CD4-positive, alpha-beta T cell treated with Interleukin-4 for 4 hours (primary cell): ENCODE results near the gene AK2.
A peak's percentile ranks its signal among the peaks of the same experiment; 100 is the strongest.
"Not testable (repeated sequence)": the region's sequence is repeated elsewhere in the genome, so short reads cannot be mapped to it uniquely, and the experiment has no call there.

Experiments used
- DNase-seq: peaks from one replicate; pipeline ENCODE4 v3.0.0-alpha.2; 2020

The AK2 gene

GRCh38 chr1:32997381-32997891, 39.2 kb downstream of the AK2 start:
- no peak for DNase-seq

- not testable (repeated sequence) for DNase-seq
These were observed 43.4 kb downstream of the AK2 start for GRCh38 chr1:32993324-32993636.

DNA sequence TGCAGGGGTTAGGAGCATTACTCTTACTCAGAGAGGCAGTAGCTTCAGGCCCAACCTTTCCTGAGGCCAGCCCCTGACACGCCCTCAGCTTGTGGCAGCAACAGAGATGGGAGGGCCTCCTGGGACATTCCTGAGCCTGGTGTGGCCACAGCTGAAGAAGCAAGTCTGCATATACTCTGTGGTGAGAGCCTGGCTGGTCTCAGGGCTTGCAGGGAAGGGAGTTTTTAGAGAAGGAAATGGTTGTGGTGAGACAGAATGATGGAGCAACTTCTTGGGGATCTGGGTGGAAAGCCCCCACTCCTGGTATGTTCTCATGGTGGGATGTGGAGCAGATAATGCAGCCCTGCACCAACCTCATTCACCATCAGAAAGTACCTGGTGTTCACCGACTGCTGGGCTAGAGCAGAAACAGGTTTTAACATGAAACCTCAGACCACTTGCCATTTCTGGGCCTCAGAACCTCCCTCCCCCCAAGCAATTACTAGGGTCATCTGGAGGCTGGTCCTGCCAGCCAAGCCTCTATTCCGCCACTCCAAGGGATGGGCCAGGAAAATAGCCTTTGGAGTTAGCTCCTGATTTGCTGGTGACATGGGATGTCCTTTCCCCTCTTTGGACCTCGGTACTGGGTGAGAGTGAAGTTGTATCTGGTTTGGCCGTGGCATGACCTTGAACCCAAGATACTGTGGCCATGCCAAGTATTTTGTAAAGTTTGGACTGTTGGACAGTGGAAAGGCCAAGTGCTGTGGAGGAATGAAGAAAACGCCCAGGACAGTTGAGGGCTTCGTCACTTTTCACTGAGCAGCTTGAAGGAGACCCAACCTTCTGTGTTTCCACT, 44.0 kb downstream of the AK2 start:
- DNase-seq: peak; percentile 86

GRCh38 chr1:32991819-32992488, 44.7 kb downstream of the AK2 start:
- DNase-seq: no peak

GRCh38 chr1:32991386-32991785, 45.3 kb downstream of the AK2 start:
- no peak for DNase-seq

- DNase-seq: no peak
These were observed 45.8 kb downstream of the AK2 start for GRCh38 chr1:32990887-32991286.

DNA sequence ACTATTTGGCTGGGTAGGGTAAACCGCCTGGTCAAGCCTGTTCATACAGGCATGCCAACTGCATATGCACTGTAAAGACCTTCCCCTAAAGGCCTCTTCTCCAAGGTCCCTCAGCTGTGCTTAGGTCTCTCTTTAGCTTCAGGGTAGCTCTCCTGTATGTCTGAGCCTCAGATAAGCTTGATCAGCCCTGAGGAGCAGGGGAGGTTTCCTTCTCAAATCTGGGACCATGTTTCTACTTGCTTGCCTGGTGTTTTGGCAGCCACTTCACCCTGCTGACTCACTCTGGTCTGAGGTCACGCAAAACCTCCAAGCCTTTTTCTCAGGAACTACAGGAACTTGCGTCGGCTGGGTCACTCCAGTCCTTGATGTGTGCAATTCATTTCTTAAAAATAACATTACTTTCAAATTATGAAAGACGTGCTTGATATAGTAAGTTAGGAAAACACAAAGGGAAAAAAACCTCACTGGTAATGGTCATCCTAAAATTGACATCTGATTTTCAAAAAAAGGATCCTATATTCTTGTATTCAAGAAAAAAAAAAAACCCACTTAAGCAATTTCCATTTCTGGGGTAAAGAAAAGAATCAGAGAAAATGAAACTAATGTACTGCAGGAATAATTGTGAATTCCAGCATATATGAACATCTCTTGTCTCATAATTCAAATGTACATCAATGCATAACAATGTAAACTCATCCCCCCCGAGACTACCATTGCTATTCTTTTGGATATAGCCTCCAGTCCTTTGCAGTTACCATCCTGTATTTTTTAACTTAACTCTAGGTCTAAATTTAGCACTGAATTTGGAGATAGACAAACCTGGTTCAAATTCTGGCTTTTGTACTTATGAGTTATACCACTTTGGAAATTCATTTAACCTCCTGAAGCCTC, 47.3 kb downstream of the AK2 start:
- peak; percentile 77 for DNase-seq

- DNase-seq: no peak
These were observed 48.0 kb downstream of the AK2 start for GRCh38 chr1:32988665-32989064.

- DNase-seq: no peak
These were observed 51.5 kb downstream of the AK2 start for GRCh38 chr1:32985226-32985625.

DNA sequence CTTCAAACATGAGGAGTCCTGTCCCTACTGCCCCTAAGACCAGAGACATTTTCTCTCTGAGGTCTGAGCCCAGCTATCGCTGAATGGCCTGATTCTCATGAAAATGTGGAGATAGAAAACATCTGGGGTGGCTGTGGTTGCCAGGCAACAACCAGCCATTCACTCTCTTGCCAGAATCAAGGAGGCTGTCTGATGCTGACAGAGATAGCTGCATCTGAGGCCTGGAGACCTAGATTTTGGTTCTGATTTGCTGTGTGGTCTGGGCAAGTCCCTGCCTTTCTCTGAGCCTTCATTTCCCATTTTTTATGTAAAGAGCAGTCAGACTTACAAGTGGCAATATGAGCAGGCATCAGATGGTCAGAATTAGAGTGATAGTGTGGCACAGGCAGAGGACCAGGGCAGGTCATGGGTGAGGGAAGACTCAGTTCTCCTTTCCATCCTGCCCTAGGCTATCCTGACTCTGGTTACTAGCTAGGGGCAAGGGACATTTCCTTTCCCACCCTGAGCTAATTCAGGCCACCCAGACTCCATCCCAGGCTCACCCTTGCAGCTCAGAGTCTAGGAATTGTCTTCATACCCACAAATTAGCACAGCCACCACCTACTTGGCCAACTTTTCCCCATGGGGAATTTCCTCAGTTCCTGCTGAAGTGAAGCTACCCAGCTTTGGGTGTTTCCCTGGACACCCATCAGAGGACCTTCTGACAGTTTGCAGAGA, 52.1 kb downstream of the AK2 start:
- peak; percentile 85 for DNase-seq

DNA sequence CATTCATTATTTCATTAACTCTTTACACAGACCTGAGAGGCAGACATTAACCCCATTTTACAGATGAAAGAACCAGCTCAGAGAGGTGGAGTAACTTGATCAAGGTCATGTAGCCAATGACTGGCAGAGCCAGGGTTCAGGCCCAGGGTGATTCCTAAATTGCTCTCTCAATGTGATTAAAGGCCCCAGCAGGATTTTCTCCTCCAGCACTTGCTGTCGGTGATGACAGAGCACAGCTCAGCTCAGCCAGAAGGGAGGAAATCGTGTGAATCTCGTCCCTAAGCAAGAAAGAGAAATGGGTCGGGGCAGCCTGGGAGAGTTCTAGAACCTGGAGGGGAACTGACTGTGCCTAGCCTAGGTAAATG, 52.6 kb downstream of the AK2 start:
- DNase-seq: no peak

- DNase-seq: no peak
These were observed 53.7 kb downstream of the AK2 start for GRCh38 chr1:32983020-32983419.

DNA sequence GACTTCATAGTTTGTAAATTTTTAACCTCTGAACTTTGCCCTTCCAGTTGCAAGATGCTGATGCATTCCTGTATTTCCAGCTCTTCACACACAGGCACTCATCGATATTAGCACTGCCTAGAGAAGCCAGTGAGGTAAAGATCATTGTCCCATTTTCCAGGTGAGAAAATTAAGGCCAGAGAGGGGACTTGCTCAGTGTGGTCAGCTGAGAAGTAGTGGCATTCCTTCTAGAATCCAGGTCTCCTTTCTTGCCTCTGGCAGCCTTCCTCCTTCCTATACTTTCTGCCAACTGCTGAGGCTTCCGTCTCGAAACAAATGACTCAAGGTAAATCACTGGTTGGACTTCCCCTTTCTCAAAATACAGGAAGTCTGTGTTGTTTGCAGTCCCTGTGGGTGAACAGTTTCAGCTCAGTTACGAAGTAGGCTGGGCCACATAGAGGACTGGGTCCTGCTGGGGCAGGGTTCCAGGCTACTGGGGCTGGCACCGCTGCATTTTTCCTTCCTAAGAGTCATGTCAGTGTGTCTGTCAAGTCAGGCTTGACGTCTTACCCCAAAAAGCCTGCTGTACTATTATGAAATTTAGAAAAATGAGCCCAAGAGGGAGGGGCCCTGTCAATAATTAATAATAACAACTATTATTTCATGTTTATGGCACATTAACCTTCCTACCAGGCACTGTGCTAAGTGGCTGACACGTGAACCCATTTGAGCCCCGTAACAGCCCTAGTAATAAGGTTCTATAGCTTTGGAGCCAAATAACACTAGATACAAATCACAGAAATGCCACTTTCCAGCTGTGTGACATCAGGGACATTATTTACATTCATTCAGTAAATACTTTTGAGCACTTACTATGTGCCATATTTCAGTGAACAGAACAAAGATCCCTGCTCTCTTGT, 55.4 kb downstream of the AK2 start:
- DNase-seq: peak; percentile 90

- no peak for DNase-seq
These were observed 56.6 kb downstream of the AK2 start for GRCh38 chr1:32980080-32980479.

GRCh38 chr1:32978854-32979253, 57.8 kb downstream of the AK2 start:
- no peak for DNase-seq

DNA sequence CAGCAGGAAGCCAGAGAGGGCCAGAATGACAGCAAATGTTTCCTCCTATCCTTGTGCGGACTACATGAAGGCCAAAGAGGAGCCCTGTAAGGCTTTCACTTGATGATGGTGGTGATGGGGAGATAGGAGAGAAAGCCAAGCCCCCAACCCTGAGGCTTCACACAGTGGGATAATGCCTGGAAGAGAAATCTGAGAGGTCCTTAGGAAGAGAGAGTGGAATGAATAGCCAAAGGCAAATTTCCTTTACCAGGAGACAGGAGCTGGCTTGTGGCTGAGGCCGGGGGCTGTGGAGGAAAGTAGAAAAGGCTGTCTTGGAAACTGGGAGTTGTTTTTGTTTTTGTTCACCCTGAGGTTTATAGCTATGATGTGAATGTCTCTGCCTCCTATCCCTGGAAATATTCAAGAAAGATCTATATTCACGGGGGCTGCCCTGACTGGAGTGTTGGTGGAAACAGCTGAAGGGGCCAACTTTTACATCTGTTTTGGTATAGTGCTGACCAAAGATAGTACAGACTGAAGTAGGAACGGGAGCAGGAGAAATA, 59.1 kb downstream of the AK2 start:
- DNase-seq: no peak

DNA sequence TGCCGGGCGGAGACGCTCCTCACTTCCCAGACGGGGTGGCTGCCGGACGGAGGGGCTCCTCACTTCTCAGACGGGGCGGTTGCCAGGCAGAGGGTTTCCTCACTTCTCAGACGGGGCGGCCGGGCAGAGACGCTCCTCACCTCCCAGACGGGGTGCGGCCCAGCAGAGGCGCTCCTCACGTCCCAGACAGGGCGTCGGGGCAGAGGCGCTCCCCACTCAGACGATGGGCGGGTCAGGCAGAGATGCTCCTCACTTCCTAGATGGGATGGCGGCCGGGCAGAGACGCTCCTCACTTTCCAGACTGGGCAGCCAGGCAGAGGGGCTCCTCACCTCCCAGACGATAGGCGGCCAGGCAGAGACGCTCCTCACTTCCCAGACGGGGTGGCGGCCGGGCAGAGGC, 61.6 kb downstream of the AK2 start:
- DNase-seq: not testable (repeated sequence)

GRCh38 chr1:32973458-32973857, 63.2 kb downstream of the AK2 start:
- not testable (repeated sequence) for DNase-seq

DNA sequence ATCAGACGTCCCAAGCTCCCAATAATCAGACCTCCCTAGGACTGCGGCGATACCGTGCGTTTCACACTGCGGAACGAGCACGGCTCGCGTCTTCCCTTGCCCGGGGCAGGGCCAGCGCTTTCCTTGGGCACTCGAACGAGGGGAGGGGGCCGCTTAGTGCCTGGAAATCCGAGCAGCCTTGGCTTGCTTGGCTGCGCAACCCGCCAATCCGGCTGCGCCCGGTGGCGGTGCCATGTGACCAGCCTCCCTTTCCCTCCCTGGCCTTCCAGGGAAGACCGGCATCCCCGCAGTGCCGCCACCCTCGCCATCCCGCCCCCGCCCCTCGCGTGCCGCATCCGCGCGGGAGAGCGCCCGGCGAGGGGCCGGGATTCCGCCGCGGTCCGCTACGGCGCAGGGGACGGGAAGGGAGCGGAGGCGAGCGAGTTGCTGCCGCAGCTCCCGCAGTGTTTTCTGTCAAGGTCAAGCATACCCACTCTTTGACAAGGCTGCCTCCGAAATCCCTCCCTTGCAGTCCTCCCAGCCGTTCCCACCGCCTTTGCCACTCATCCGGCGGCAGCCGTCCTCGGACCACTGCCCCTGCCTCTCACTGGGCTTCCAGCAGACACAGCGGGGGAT, 63.8 kb downstream of the AK2 start:
- DNase-seq: no peak

DNA sequence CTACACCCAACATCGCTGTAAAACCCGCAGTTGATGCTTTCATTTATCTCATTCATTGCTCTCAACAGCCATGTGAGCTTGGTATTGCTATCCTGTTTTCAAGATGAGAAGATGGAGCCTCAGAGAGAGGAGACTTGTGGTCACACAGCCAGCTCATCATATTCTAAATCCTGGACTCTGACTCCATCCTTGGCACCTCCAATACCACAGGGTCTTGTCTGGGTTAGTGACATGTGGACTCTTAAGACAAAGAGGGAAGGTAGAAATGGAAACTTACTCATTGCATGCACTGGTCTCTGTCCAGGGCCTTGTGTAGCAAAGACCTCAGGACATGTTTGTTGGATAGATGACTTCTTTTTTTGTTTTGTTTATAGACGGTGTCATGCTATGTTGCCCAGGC, 65.1 kb downstream of the AK2 start:
- DNase-seq: no peak

GRCh38 chr1:32971156-32971555, 65.5 kb downstream of the AK2 start:
- no peak for DNase-seq
